Smooth muscle cell (in vitro differentiated cells): ENCODE data around the gene FSD1. TPM values are rescaled to one million over a fixed set of nuclear protein-coding genes. Genes with fewer than 3 reads are reported as not detected.
"Not testable (repeated sequence)": the region's sequence is repeated elsewhere in the genome, so short reads cannot be mapped to it uniquely, and the experiment has no call there.

ENCODE experiments used
- DNase-seq: peaks from one replicate; lab custom pipeline; 2025; ENCODE audit not compliant: unreplicated experiment; lab: John Stamatoyannopoulos, UW
- H2AFZ ChIP-seq: fragments of 200-600 bp; sonication (generic); 2 replicates; pipeline ENCODE4 v1.6.0; 2016; ENCODE audit warnings: antibody characterized with exemption, low read depth, mild to moderate bottlenecking
- H3F3A ChIP-seq: fragments of 200-600 bp; sonication (generic); 2 replicates; pipeline ENCODE4 v1.6.0; 2017; ENCODE audit warnings: antibody characterized with exemption, low read depth
- H3K27ac ChIP-seq: fragments of 200-600 bp; sonication (generic); 2 replicates; pipeline ENCODE4 v1.5.1; 2016; ENCODE audit warnings: low read depth, mild to moderate bottlenecking
- H3K27me3 ChIP-seq: fragments of 200-600 bp; sonication (generic); 2 replicates; pipeline ENCODE4 v1.6.1; 2016; ENCODE audit warnings: low read depth, mild to moderate bottlenecking
- H3K36me3 ChIP-seq: fragments of 200-600 bp; sonication (generic); 2 replicates; pipeline ENCODE4 v1.5.1; 2016; ENCODE audit warnings: low read depth
- H3K4me1 ChIP-seq: fragments of 200-600 bp; sonication (generic); 2 replicates; pipeline ENCODE4 v1.5.1; 2016; ENCODE audit warnings: low read depth
- H3K4me2 ChIP-seq: fragments of 200-600 bp; sonication (generic); 2 replicates; pipeline ENCODE4 v1.6.0; 2016; ENCODE audit warnings: mild to moderate bottlenecking
- H3K4me3 ChIP-seq: fragments of 200-600 bp; sonication (generic); 2 replicates; pipeline ENCODE4 v1.5.1; 2016; ENCODE audit warnings: mild to moderate bottlenecking
- H3K79me2 ChIP-seq: fragments of 200-600 bp; sonication (generic); 2 replicates; pipeline ENCODE4 v1.6.0; 2016; ENCODE audit warnings: low read depth, mild to moderate bottlenecking
- H3K9ac ChIP-seq: fragments of 200-600 bp; sonication (generic); 2 replicates; pipeline ENCODE4 v1.6.0; 2016; ENCODE audit warnings: low read depth
- H3K9me3 ChIP-seq: fragments of 200-600 bp; sonication (generic); replicated peaks from 2 replicates; pipeline ENCODE4 v1.5.1; 2016; ENCODE audit warnings: low read depth
- H4K20me1 ChIP-seq: fragments of 200-600 bp; sonication (generic); 2 replicates; pipeline ENCODE4 v1.6.0; 2016; ENCODE audit warnings: low read depth
- WGBS: methylation state at CpG from one replicate; pipeline ENCODE4 v1.1.7; 2016; ENCODE audit warnings: low lambda C conversion rate; 5-methylcytosine and 5-hydroxymethylcytosine counted together
- polyA plus RNA-seq: library from polyadenylated mRNA; unstranded; fragments of >200 nt; fragmentation: Nextera tagmentation; extraction: Ambion mirVana; gene quantifications from 2 replicates; pipeline ENCODE4 v1.2.1, GENCODE V29; 2016
- total RNA-seq: library from RNA; depleted of rRNA; stranded (reverse); fragments of >200 nt; gene quantifications from 2 replicates; pipeline ENCODE4 v1.2.3, GENCODE V29; 2014
- TF ChIP-seq, protein P1 (sequence below): fragments of 200-600 bp; sonication (generic); IDR thresholded peaks from 2 replicates; pipeline ENCODE4 v1.5.1; 2017; ENCODE audit warnings: borderline replicate concordance, mild to moderate bottlenecking, antibody characterized with exemption; ENCODE audit not compliant: insufficient read depth, poor library complexity, severe bottlenecking

Gene FSD1
- total and polyA plus RNA-seq, 2 experiments from 2014 or later: 9.9 to 16.5 TPM

DNA sequence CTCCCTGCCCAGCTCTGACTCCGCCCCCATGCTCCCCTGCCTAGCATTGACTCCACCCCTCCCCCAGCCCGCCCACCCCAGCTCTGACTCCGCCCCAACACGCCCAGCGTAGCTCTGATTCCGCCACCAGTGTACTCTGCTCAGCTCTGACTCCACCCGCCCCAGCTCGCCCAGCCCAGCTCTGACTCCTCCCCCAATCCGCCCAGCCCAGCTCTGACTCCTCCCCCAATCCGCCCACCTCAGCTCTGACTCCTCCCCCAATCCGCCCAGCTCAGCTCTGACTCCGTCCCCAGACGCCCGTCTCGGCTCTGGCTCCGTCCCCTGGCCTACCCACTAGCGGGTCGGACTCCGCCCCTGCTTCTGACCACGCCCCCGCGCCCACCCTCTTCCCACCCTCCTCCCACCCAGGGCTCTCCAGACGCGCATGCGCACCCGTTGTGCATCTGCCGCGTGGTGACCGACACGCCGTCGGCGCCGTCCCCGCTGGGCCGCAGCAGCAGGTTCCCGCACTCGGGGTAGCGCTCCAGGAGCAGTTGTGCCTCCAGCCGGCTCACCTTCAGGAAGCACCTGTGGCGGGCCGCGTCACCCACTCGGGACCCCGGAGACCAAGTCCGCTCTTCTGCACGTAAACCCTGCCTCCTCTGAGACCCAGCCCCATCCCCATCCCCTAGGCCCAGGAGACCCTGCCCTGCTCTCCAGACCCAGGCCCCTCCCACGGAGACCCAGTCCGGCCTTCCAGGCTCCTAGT is 24.0 kb downstream of the FSD1 start:
- 6% methylated on average over 20 of the region's 49 CpGs for WGBS
- peaks cover 9% of the 10 kb centered on the region for H3K4me1 ChIP-seq
- no peaks in the 10 kb centered on the region for H3K79me2 ChIP-seq
- peak overlapping the region; percentile 49 for H3K4me3 ChIP-seq
- peak overlapping the region; percentile 85 for H3K4me2 ChIP-seq
- H4K20me1 ChIP-seq: no peaks in the 10 kb centered on the region
- H3K9me3 ChIP-seq: no peaks in the 10 kb centered on the region
- TF ChIP-seq, protein P1, sequence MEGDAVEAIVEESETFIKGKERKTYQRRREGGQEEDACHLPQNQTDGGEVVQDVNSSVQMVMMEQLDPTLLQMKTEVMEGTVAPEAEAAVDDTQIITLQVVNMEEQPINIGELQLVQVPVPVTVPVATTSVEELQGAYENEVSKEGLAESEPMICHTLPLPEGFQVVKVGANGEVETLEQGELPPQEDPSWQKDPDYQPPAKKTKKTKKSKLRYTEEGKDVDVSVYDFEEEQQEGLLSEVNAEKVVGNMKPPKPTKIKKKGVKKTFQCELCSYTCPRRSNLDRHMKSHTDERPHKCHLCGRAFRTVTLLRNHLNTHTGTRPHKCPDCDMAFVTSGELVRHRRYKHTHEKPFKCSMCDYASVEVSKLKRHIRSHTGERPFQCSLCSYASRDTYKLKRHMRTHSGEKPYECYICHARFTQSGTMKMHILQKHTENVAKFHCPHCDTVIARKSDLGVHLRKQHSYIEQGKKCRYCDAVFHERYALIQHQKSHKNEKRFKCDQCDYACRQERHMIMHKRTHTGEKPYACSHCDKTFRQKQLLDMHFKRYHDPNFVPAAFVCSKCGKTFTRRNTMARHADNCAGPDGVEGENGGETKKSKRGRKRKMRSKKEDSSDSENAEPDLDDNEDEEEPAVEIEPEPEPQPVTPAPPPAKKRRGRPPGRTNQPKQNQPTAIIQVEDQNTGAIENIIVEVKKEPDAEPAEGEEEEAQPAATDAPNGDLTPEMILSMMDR: no peak
- no peak overlapping the region for H3K27ac ChIP-seq
- H3K9ac ChIP-seq: no peak overlapping the region
- peak overlapping the region; percentile 24 for H2AFZ ChIP-seq
- no peaks in the 10 kb centered on the region for H3F3A ChIP-seq
- H3K36me3 ChIP-seq: no peaks in the 10 kb centered on the region
- DNase-seq: peak; percentile 90
- H3K27me3 ChIP-seq: no peaks in the 10 kb centered on the region

DNA sequence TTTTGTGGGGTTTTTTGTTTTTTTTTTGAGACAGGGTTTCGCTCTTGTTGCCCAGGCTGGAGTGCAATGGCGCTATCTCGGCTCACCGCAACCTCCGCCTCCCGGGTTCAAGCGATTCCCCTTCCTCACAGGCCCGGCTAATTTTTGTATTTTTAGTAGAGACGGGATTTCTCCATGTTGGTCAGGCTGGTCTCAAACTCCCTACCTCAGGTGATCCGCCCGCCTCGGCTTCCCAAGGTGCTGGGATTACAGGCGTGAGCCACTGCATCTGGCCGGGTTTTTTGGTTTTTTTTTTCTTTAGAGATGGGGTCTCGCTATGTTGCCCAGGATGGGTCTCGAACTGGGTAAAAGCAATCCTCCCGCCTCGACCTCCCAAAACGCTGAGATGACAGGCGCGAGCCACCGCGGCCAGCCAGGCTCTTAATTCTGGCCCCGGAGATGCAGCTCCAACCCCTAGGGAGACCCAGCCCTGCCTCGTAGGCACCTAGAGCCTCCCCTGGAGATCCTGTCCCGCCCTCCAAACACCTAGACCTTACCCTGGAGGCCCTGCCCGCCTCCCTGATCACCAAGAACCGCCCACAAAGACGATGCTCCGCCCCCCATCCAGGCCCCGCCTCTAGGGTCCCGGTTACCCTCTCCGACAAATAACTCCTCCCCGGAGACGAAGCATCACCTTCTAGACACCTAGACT is 24.7 kb downstream of the FSD1 start:
- H3F3A ChIP-seq, H3K9ac ChIP-seq, H3K27me3 ChIP-seq, H3K27ac ChIP-seq, H4K20me1 ChIP-seq, H3K4me1 ChIP-seq, H3K79me2 ChIP-seq, H3K36me3 ChIP-seq, H3K9me3 ChIP-seq, DNase-seq: not testable (repeated sequence)
- WGBS: 75% methylated on average over 33 of the region's 35 CpGs
- Histone ChIP-seq H3K4me3 (peak overlapping the region; percentile 42), H2AFZ (peak overlapping the region; percentile 24), H3K4me2 (peak overlapping the region; percentile 85)

DNA sequence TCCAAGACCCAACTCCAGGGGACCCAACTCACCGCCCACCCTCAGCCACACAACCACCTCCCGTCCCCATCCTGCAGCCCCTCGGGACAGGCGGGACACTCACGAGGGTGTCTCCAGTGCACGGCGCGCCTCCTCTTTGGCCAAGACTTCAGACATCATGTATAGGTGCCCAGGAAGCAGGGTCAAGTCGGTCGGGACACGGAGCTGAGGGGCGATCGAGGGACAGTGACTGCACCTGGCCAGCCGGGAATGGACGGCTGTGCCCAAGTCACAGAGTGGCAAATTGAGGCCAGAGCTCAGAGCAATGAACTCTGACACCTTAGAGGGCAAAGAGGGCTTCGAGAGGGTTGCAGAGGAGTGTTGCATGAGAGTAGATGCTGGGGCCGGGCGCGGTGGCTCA is 25.5 kb downstream of the FSD1 start:
- no peak overlapping the region for H3K27ac ChIP-seq
- TF ChIP-seq, protein P1: no peak
- H3K79me2 ChIP-seq: no peaks in the 10 kb centered on the region
- DNase-seq: no peak
- H3K27me3 ChIP-seq: no peaks in the 10 kb centered on the region
- H3K9ac ChIP-seq: no peak overlapping the region
- peaks cover 9% of the 10 kb centered on the region for H3K4me1 ChIP-seq
- no peaks in the 10 kb centered on the region for H3K36me3 ChIP-seq
- 95% methylated on average over 19 of the region's 19 CpGs for WGBS
- no peaks in the 10 kb centered on the region for H3F3A ChIP-seq
- H3K9me3 ChIP-seq: no peaks in the 10 kb centered on the region
- no peak overlapping the region for H3K4me2 ChIP-seq
- no peaks in the 10 kb centered on the region for H4K20me1 ChIP-seq
- H3K4me3 ChIP-seq: no peak overlapping the region
- no peak overlapping the region for H2AFZ ChIP-seq

DNA sequence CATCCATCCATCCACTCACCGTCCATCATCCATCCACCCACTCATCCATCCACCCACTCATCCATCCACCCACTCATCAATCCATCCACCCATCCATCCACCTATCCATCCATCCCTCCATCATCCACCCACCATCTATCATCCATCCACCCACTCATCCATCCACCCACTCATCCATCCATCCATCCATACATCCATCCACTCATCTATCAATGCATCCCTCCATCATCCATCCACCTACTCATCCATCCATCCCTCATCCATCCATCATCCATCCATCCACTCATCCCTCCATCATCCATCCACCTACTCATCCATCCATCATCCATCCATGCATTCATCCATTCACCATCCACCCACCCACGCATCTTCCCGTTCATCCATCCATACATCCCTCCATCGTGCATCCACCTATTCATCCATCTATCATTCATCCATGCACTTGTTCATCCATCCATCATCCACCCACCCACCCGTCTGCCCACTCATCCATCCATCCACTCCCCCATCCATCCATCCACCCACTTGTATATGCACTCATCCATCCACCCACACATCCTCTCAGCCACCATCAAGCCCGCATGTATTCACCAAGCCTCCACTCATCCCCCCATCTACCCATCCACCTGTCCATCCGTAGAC is 30.7 kb downstream of the FSD1 start:
- DNase-seq: no peak
- Histone ChIP-seq H3K27me3 (no peaks in the 10 kb centered on the region), H3F3A (no peaks in the 10 kb centered on the region), H3K4me2 (no peak overlapping the region), H2AFZ (no peak overlapping the region), H3K4me1 (no peaks in the 10 kb centered on the region), H3K4me3 (no peak overlapping the region), H3K9me3 (no peaks in the 10 kb centered on the region), H3K9ac (no peak overlapping the region), H4K20me1 (no peaks in the 10 kb centered on the region), H3K27ac (no peak overlapping the region), H3K36me3 (no peaks in the 10 kb centered on the region), H3K79me2 (no peaks in the 10 kb centered on the region)
- TF ChIP-seq, protein P1: no peak
- WGBS: 96% methylated on average over 7 of the region's 7 CpGs
